Fibroblast of peridontal ligament (primary cell): Measurements from ENCODE around the gene CABYR.
A peak's percentile ranks its signal among the peaks of the same experiment; 100 is the strongest.
"Not testable (repeated sequence)": the region's sequence is repeated elsewhere in the genome, so short reads cannot be mapped to it uniquely, and the experiment has no call there.

Experiments used
- DNase-seq: peaks from one replicate; pipeline ENCODE4 v3.0.0-alpha.2; 2010; ENCODE audit errors: extremely low read depth

The CABYR gene

GRCh38 chr18:24128700-24129099 lies 10.2 kb upstream of the CABYR start:
- DNase-seq, result no peak

GRCh38 chr18:24130494-24130893 lies 8.4 kb upstream of the CABYR start:
- DNase-seq, result no peak

- DNase-seq, result peak; percentile 64
These were observed 1.9 kb upstream of the CABYR start for GRCh38 chr18:24136967-24137373.

GRCh38 chr18:24138409-24138788 lies 463 bp upstream of the CABYR start:
- no peak for DNase-seq

GRCh38 chr18:24140697-24141096 lies 1.8 kb downstream of the CABYR start:
- DNase-seq, result no peak

GRCh38 chr18:24142376-24142775 lies 3.5 kb downstream of the CABYR start:
- no peak for DNase-seq

- not testable (repeated sequence) for DNase-seq
These were observed 10.7 kb downstream of the CABYR start for GRCh38 chr18:24149591-24149990.

- DNase-seq, result no peak
These were observed 14.5 kb downstream of the CABYR start for GRCh38 chr18:24153397-24153796.

GRCh38 chr18:24157855-24158254 lies 19.0 kb downstream of the CABYR start:
- no peak for DNase-seq

- DNase-seq, result no peak
These were observed 21.2 kb downstream of the CABYR start for GRCh38 chr18:24160086-24160485.

- no peak for DNase-seq
These were observed 22.4 kb downstream of the CABYR start for GRCh38 chr18:24161304-24161703.

- DNase-seq, result no peak
These were observed 29.6 kb downstream of the CABYR start for GRCh38 chr18:24168496-24168895.

- no peak for DNase-seq
These were observed 31.5 kb downstream of the CABYR start for GRCh38 chr18:24170360-24170759.

- DNase-seq, result no peak
These were observed 35.1 kb downstream of the CABYR start for GRCh38 chr18:24173997-24174396.

GRCh38 chr18:24176727-24177416 lies 38.0 kb downstream of the CABYR start:
- DNase-seq, result peak; percentile 54

GRCh38 chr18:24177499-24178133 lies 38.8 kb downstream of the CABYR start:
- DNase-seq, result no peak

GRCh38 chr18:24180048-24180447 lies 41.2 kb downstream of the CABYR start:
- no peak for DNase-seq

GRCh38 chr18:24181806-24182205 lies 42.9 kb downstream of the CABYR start:
- no peak for DNase-seq

GRCh38 chr18:24185805-24186204 lies 46.9 kb downstream of the CABYR start:
- no peak for DNase-seq

GRCh38 chr18:24187049-24187448 lies 48.2 kb downstream of the CABYR start:
- DNase-seq, result no peak

- DNase-seq, result no peak
These were observed 48.8 kb downstream of the CABYR start for GRCh38 chr18:24187689-24188088.

GRCh38 chr18:24188120-24188519 lies 49.3 kb downstream of the CABYR start:
- DNase-seq, result no peak

- peak; percentile 15 for DNase-seq
These were observed 50.2 kb downstream of the CABYR start for GRCh38 chr18:24189007-24189528.
